ENCODE results near the gene MYO15B.

The MYO15B gene

GRCh38 chr17:75604034-75604695 is 16.6 kb downstream of the MYO15B start:
- no peak for DNase-seq

- no peak for DNase-seq
Measured at GRCh38 chr17:75605790-75606189, 18.2 kb downstream of the MYO15B start.

- no peak for DNase-seq
Measured at GRCh38 chr17:75607086-75607485, 19.5 kb downstream of the MYO15B start.

GRCh38 chr17:75610103-75610984 is 22.7 kb downstream of the MYO15B start:
- no peak for DNase-seq

GRCh38 chr17:75611851-75612429 is 24.3 kb downstream of the MYO15B start:
- DNase-seq = no peak

GRCh38 chr17:75612906-75613626 is 25.5 kb downstream of the MYO15B start:
- no peak for DNase-seq

- no peak for DNase-seq
Measured at GRCh38 chr17:75614006-75614405, 26.4 kb downstream of the MYO15B start.

- DNase-seq = no peak
Measured at GRCh38 chr17:75614556-75615270, 27.1 kb downstream of the MYO15B start.

- DNase-seq = no peak
Measured at GRCh38 chr17:75615301-75615700, 27.7 kb downstream of the MYO15B start.

GRCh38 chr17:75616521-75617122 is 29.0 kb downstream of the MYO15B start:
- DNase-seq = no peak

- no peak for DNase-seq
Measured at GRCh38 chr17:75617218-75617617, 29.6 kb downstream of the MYO15B start.

- no peak for DNase-seq
Measured at GRCh38 chr17:75617675-75618074, 30.1 kb downstream of the MYO15B start.

GRCh38 chr17:75619506-75620431 is 32.2 kb downstream of the MYO15B start:
- DNase-seq = peak; percentile 31

- DNase-seq = no peak
Measured at GRCh38 chr17:75621489-75621888, 33.9 kb downstream of the MYO15B start.

- no peak for DNase-seq
Measured at GRCh38 chr17:75622076-75622475, 34.5 kb downstream of the MYO15B start.

GRCh38 chr17:75622771-75623273 is 35.2 kb downstream of the MYO15B start:
- DNase-seq = no peak

- DNase-seq = no peak
Measured at GRCh38 chr17:75623386-75623785, 35.8 kb downstream of the MYO15B start.

- no peak for DNase-seq
Measured at GRCh38 chr17:75624021-75624420, 36.4 kb downstream of the MYO15B start.

- DNase-seq = no peak
Measured at GRCh38 chr17:75624714-75625345, 37.2 kb downstream of the MYO15B start.

- no peak for DNase-seq
Measured at GRCh38 chr17:75625813-75626486, 38.4 kb downstream of the MYO15B start.

All from CD4-positive, alpha-beta T cell treated with Interleukin-6 for 4 hours (primary cell).